AG20443 (cell line): Measurements from ENCODE around the gene RBBP5.
"Not testable (repeated sequence)": the region's sequence is repeated elsewhere in the genome, so short reads cannot be mapped to it uniquely, and the experiment has no call there.

Experiments
- DNase-seq: peaks from one replicate; pipeline ENCODE4 v3.0.0; 2012; ENCODE audit warnings: low spot score, mixed read lengths

RBBP5 gene

DNA sequence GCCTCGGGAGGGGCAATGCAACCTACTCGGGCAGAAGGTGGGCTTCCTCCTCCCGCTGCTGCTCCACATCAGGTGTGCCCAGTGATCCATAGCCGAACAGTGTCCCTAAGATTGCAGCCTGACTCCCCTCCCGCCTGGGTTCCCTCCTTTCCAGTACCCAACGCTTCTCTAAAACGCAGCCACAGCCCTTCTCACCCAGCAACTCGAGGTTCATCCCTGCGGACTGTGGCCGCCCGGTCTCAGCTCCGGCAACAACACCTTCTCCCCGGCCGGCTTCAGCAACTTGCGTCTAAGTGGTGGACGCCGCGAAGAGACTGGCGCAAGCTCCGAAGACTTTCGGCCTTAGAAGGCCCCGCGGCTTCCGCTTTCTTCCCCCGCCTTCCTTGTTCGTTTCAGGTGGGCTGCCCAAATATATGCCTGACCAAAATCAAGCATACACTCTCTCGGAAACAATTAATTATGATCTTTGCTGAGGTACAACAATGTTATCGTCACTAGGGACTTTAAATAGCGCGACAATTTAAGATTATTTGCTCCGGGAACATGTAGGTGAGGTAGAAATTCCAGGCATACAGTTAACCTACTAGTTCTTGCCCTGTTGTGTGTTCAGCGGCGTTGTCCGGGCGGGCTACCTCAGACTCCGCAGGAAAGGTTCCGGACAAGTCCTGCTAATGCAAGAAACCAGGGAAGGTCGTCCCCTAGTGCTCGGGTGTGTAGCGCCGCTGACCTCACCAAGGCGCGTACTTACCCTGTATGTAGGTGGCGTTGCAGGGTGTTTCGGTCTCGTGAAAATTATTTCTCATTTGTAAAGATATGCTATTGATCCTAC lies at the start of gene RBBP5:
Gene RBBP5 (minus strand): TSS at position 319 of the 829 bp plus-strand sequence. CDS start 105 bp downstream, at position 214.
- DNase-seq, result peak; percentile 96

GRCh38 chr1:205171369-205171768 lies 49.6 kb upstream of the RBBP5 start:
- DNase-seq, result no peak

DNA sequence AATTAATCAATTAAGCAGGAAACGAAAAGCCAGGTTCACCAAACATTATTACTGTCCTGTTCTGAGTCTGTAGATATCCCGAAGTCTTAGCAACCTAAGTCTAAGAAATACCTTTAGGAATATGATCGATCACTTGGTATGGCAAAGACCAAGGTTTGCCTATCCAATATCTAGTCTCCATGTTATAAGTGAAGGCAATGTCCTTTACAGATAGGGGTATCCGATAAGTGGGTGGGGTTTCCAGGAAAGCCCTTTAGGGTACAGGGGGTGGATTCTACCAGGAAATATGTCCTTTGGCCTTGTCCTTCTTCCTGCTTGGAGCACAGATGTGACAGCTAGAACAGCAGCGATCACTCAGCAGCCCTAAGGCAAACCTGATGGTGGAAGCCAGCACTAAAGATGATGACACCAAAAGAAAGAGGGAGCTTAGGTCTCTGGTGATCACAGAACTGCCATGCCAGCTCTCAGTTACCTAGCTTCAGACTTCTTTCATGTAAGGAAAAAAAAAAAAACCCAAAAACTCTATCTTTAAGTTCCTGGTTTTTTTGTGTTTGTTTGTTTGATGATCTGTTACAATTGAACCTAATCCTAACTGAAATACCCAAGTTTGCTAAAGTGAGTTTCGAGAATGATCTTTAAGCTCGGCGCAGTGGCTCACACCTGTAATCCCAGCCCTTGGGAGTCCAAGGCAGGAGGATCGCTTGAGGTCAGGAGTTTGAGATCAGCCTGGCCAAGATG lies 48.9 kb upstream of the RBBP5 start:
- DNase-seq, result no peak

GRCh38 chr1:205169248-205169647 lies 47.5 kb upstream of the RBBP5 start:
- DNase-seq, result no peak

GRCh38 chr1:205168291-205168690 lies 46.5 kb upstream of the RBBP5 start:
- no peak for DNase-seq

DNA sequence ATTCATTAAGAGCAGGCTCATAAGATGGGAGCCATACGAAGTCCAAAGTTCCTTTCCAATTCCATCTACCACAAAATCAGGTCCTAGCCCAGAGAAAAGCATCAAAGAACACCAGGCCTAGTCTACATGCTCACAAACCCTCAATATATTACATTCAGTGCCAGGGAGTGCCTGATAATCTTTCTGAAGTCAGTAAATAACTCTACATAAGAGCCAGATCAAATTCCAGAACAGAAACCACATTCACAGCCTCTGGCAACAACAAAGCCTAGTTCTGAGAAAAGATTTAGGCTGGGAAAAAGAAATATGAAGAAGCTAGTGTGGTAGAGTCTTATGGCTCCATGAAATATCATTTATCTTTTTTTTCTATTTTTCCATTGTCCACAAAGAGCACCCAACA lies 40.5 kb upstream of the RBBP5 start:
- peak; percentile 25 for DNase-seq

GRCh38 chr1:205161076-205161475 lies 39.3 kb upstream of the RBBP5 start:
- DNase-seq, result no peak

DNA sequence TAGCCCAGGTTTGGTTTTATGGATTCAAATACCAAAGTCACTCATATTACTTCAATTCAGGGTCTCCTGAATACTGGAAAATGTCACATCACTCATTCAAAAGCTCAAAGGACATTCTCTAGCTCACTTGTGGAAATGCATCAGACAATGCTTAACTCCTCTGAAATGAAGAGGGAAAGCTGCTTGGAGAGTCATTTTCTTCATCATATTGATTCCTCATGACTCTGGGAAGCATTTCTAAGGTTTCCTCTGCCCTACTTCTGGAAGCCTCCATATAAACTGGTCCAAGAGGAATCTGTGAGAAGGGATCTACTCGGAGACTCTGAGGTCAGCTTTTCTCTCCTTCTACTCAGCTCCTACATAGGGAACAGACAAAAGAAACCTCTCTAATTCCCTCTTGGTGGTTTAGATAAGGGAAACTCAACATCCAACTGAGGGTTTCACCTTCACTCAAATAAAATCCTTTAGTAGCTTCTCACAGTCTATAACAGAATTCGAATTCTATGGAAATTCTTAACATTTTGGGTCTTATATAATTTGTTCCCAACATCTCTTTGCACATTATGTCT lies 36.4 kb upstream of the RBBP5 start:
- DNase-seq, result no peak

GRCh38 chr1:205155665-205156377 lies 34.0 kb upstream of the RBBP5 start:
- not testable (repeated sequence) for DNase-seq

DNA sequence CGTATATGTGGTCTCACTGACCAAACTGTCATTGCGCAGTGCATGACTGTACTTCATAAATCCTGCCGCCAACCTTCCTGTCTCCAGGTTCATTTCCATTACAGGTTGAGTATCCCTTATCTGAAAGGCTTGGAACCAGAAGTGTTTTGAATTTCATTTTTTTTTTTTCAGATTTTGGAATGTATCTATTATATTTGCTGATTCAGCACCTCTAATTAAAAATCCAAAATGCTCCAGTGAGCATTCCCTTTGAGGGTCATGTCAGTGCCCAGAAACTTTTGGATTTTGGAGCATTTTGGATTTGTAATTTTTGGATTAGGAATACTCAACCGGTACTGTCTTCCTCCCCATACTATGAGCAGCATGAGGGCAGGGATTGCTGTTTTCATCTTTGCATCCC lies 30.7 kb upstream of the RBBP5 start:
- DNase-seq, result no peak

GRCh38 chr1:205150651-205151428 lies 29.1 kb upstream of the RBBP5 start:
- DNase-seq, result no peak

DNA sequence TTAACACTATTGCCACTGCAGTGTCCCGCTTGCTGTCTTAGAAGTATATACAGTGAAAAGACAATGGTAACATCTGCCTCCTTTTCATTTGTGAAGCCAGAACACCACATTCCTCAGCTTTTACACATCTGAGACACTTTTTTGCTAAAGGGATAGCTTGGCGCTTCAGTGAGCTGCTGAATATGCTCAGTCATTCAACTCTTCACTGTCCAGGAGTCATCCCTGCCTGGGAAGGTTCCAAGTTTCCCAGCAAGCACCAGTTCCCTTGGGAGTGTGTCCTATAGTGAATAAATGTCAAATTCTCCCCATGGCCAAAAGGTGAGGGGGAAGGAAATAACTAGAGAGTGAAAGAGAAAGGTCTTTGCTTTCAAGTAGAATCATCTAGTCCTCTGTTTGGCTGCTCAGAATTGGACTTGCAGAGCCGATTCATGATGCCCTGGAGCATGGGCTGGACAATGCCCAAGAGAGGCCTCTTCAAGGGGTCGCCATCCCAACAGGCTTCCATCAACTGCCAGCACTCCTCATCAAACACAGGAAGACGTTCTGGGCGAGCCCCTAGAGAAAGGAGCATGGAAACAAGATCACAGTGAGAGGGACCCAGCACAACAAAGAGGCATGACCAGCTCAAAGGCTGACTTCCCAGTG lies 25.5 kb upstream of the RBBP5 start:
- peak; percentile 79 for DNase-seq

- peak; percentile 54 for DNase-seq
Observed at GRCh38 chr1:205144751-205145150, 23.0 kb upstream of the RBBP5 start.

DNA sequence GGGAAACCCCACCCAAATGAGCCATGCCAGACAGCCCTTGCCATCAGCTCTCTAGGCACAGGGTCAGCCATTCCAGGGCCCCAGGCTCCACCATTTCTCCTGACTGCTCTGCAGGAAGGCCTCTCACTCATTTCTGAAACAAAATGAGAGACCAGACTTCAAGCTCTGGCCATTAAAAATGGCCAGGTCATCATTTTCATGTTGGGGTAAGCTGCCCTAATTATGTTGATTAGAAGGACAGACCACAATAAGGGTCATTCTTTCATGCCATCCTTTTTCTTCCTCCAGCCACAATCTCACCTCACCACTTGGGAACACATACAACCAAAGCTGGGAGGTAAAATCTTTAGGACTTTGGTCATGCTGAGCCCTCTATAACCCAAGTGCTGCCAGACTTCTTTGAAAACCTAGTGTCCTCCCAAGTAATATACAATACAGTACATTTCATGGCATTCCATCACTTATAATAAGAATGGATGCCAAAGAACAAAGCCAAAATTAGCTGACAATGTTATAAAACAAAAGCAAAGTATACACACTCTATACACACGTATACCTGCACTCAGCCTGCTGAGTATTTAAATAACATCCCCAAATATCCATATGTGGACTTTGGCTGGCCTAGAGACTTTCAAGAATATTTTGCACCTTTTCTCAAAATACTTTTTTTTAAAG lies 22.4 kb upstream of the RBBP5 start:
- DNase-seq, result no peak

DNA sequence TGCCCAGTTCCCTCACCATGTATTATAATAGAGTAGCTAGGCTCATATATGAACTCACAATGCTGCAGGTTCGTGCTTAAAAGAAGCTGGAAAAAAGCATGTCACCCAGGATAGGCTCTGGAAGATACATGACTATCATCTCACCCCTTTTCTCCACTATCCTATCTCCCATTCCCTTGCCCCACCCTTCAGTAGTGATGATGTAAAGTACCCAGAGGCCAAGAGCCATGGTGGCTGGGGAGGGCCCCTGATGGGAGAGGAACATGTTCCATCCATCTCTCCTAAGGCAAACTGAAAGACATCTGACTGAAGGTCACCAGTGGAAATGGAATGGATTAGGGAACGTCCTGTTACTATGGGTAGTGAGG lies 20.3 kb upstream of the RBBP5 start:
- no peak for DNase-seq

GRCh38 chr1:205141236-205142101 lies 19.7 kb upstream of the RBBP5 start:
- DNase-seq, result peak; percentile 78

DNA sequence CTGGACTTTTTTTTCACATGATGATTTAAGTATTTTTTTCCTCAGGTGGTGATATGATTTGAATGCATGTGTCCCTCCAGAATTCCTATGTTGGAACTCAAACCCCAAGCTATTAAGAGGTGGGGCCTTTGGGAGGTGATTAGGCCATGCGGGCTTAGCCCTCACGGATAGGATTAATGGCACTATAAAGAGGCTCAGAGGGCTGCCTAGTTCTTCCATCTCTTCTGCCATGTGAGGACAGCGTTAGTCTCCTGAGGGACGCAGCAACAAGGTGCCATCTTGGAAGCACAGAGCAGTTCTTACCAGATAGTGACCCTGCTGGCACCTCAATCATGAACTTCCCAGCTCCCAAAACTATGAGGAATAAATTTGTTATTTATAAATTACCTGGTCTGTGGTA lies 18.3 kb upstream of the RBBP5 start:
- DNase-seq, result no peak

DNA sequence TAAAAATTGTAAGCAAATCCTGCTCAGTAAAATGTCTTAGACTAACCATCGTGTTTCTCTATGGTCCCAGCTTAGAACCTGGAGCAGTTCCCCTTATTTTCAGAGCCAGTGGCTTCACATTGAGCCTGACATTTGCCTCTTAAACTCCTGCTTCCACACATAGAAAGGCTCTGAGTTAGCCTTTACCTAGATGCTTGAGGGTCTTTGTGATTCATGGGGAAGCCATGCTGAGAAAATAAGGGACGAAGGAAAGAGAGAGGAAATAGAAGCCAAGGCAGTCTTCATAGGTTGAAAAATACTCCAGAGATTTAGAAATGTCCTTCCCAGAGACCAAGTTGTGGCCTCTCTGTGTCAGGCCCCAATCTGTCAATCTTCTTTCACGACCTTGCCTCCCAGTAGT lies 16.1 kb upstream of the RBBP5 start:
- DNase-seq, result no peak

DNA sequence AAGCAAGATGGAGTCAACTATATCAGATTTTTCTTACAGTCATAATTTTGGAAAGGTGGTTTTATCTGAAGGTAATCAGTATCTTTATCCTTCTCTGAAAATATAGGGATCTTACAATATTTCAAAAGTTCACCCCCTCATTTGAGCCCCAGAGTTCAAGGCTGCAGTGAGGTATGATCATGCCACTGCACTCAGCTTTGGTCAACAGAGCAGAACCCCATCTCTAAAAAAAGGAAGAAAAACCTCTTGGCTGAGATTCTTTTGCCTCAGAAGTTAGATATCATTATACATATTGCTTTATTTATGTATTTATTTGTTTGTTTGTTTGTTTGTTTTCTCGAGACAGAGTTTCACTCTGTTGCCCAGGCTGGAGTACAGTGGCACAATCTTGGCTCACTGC lies 11.5 kb upstream of the RBBP5 start:
- no peak for DNase-seq
